ENCODE results near the gene SEM1.

- TF ChIP-seq CTCF (IDR thresholded peaks at IDR 0.05; ENCODE audit: control extremely low read depth in 1 of 3, insufficient read depth in 1 of 3, low read depth in 1 of 3, low read length in 3 of 3) = no peak
- TF ChIP-seq USF2 (IDR thresholded peaks at IDR 0.05; ENCODE audit: low read length) = no peak
- no peak for TF ChIP-seq TAF1 (IDR thresholded peaks at IDR 0.05; ENCODE audit: low read depth, low read length)
- TF ChIP-seq SUZ12 (IDR thresholded peaks at IDR 0.05; ENCODE audit: low read length) = no peak
- no peak for TF ChIP-seq POLR2AphosphoS5 (IDR thresholded peaks at IDR 0.05; ENCODE audit: low read depth, low read length)
- TF ChIP-seq MAFK (IDR thresholded peaks at IDR 0.05; ENCODE audit: low read depth, low read length) = no peak
- TF ChIP-seq POU5F1 (IDR thresholded peaks at IDR 0.05; ENCODE audit: low read depth, low read length) = no peak
- no peak for TF ChIP-seq NRF1 (IDR thresholded peaks at IDR 0.05; ENCODE audit: low read depth, low read length)
- no peak for TF ChIP-seq EZH2 (IDR thresholded peaks at IDR 0.05; ENCODE audit: low read depth, low read length, severe bottlenecking)
- no peak for TF ChIP-seq GTF2F1 (IDR thresholded peaks at IDR 0.05; ENCODE audit: borderline replicate concordance, low read depth, low read length)
- TF ChIP-seq KDM5A (IDR thresholded peaks at IDR 0.05; ENCODE audit: low read length) = no peak
- no peak for TF ChIP-seq TCF12 (IDR thresholded peaks at IDR 0.05; ENCODE audit: low read depth, low read length)
- no peak for TF ChIP-seq POLR2A (IDR thresholded peaks at IDR 0.05; ENCODE audit: control extremely low read depth in 1 of 2, low read depth in 2 of 2, low read length in 2 of 2)
Observed at GRCh38 chr7:96674565-96674964, 35.1 kb downstream of the SEM1 start.
